ENCODE results near the gene LAGE3.

The LAGE3 gene

GRCh38 chrX:154446430-154446829 is 32.7 kb downstream of the LAGE3 start:
- Histone ChIP-seq H3K27me3 (ENCODE audit: insufficient read depth, poor library complexity, severe bottlenecking) (no peaks in the 10 kb centered on the region), H3K4me3 (replicated peaks; ENCODE audit: insufficient read depth, low read length) (no peak overlapping the region), H3K27ac (replicated peaks) (no peak overlapping the region)
- no peak for DNase-seq (ENCODE audit: low read depth in 1 of 2, low spot score in 1 of 2)
- TF ChIP-seq, protein P1, sequence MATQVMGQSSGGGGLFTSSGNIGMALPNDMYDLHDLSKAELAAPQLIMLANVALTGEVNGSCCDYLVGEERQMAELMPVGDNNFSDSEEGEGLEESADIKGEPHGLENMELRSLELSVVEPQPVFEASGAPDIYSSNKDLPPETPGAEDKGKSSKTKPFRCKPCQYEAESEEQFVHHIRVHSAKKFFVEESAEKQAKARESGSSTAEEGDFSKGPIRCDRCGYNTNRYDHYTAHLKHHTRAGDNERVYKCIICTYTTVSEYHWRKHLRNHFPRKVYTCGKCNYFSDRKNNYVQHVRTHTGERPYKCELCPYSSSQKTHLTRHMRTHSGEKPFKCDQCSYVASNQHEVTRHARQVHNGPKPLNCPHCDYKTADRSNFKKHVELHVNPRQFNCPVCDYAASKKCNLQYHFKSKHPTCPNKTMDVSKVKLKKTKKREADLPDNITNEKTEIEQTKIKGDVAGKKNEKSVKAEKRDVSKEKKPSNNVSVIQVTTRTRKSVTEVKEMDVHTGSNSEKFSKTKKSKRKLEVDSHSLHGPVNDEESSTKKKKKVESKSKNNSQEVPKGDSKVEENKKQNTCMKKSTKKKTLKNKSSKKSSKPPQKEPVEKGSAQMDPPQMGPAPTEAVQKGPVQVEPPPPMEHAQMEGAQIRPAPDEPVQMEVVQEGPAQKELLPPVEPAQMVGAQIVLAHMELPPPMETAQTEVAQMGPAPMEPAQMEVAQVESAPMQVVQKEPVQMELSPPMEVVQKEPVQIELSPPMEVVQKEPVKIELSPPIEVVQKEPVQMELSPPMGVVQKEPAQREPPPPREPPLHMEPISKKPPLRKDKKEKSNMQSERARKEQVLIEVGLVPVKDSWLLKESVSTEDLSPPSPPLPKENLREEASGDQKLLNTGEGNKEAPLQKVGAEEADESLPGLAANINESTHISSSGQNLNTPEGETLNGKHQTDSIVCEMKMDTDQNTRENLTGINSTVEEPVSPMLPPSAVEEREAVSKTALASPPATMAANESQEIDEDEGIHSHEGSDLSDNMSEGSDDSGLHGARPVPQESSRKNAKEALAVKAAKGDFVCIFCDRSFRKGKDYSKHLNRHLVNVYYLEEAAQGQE (IDR thresholded peaks at IDR 0.05; ENCODE audit: insufficient replicate concordance, low read depth), result no peak
- no peak for TF ChIP-seq SPI1 (IDR thresholded peaks at IDR 0.05; ENCODE audit: borderline replicate concordance, low read depth)
- TF ChIP-seq POLR2AphosphoS5 (IDR thresholded peaks at IDR 0.05; ENCODE audit: low read depth), result no peak
- TF ChIP-seq, protein P2, sequence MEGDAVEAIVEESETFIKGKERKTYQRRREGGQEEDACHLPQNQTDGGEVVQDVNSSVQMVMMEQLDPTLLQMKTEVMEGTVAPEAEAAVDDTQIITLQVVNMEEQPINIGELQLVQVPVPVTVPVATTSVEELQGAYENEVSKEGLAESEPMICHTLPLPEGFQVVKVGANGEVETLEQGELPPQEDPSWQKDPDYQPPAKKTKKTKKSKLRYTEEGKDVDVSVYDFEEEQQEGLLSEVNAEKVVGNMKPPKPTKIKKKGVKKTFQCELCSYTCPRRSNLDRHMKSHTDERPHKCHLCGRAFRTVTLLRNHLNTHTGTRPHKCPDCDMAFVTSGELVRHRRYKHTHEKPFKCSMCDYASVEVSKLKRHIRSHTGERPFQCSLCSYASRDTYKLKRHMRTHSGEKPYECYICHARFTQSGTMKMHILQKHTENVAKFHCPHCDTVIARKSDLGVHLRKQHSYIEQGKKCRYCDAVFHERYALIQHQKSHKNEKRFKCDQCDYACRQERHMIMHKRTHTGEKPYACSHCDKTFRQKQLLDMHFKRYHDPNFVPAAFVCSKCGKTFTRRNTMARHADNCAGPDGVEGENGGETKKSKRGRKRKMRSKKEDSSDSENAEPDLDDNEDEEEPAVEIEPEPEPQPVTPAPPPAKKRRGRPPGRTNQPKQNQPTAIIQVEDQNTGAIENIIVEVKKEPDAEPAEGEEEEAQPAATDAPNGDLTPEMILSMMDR (IDR thresholded peaks at IDR 0.05; ENCODE audit: insufficient read depth, low read length), result no peak

DNA sequence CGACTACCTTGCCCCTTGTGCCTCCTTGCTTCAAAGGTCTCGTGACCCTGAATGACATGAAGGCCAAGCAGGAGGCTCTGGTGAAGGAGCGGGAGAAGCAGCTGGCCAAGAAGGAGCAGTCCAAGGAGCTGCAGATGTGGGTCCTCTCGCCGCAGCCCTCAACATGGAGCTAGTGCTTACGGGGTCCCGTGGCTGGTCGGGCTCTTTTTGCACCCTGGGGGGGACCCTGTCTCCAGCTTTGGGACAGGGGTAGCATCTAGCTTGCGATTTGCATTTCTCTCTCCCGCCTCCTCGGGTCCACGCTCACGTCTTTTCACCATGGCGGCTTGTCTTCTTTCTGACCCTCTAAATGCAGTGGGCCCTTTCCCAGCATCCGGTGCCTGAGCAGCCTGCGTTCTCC is 33.3 kb downstream of the LAGE3 start:
- no peak for DNase-seq (ENCODE audit: low read depth in 1 of 2, low spot score in 1 of 2)
- Histone ChIP-seq H3K27ac (replicated peaks) (no peak overlapping the region), H3K4me3 (replicated peaks; ENCODE audit: insufficient read depth, low read length) (no peak overlapping the region), H3K27me3 (ENCODE audit: insufficient read depth, poor library complexity, severe bottlenecking) (no peaks in the 10 kb centered on the region)
- no peak for TF ChIP-seq GABPA (IDR thresholded peaks at IDR 0.05; ENCODE audit: low read depth)
- TF ChIP-seq, protein P1 (IDR thresholded peaks at IDR 0.05; ENCODE audit: insufficient replicate concordance, low read depth), result no peak
- TF ChIP-seq, protein P2 (IDR thresholded peaks at IDR 0.05; ENCODE audit: insufficient read depth, low read length), result no peak
- no peak for TF ChIP-seq SPI1 (IDR thresholded peaks at IDR 0.05; ENCODE audit: borderline replicate concordance, low read depth)
- no peak for TF ChIP-seq POLR2AphosphoS5 (IDR thresholded peaks at IDR 0.05; ENCODE audit: low read depth)

- peak overlapping the region; percentile 46 for H3K4me3 ChIP-seq (replicated peaks; ENCODE audit: insufficient read depth, low read length)
- H3K27ac ChIP-seq (replicated peaks), result no peak overlapping the region
- no peak for DNase-seq (ENCODE audit: low read depth in 1 of 2, low spot score in 1 of 2)
- TF ChIP-seq, protein P2 (IDR thresholded peaks at IDR 0.05; ENCODE audit: insufficient read depth, low read length), result no peak
- H3K27me3 ChIP-seq (ENCODE audit: insufficient read depth, poor library complexity, severe bottlenecking), result no peaks in the 10 kb centered on the region
These were observed 34.3 kb downstream of the LAGE3 start for GRCh38 chrX:154444755-154445246.

DNA sequence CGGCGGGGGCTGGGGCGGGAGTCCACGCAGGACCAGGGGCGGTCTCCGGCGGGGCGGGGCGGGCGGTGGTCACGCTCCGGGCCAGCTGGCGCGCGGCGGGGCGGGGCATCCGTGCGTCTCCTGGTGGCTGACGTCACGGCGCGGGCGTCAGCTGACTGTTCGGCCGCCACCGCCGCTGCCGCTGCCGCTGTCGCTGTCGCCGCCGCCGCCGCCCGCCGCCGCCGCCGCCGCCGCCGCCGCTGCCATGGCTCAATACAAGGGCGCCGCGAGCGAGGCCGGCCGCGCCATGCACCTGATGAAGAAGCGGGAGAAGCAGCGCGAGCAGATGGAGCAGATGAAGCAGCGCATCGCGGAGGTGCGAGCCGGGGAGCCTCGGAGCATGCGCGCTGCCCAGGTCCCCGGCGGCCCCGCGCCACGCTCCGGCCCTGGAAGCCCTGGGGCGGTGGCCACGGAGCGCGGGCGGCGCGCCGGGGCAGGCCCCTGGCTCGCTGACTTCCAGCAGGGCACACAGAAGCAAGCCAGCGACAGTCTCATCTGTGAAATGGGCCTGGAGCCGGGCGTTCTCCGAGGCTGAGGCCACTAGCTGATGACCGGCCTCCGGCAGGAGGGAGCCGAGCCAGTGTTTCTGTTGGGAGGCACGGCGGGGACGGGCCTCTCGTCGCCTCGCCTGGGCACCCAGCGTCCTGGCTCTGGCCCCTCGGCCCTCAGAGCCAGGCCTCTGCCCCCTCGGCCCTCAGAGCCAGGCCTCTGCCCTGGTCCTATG is 34.9 kb downstream of the LAGE3 start, which contains the start of gene FAM50A:
Gene FAM50A, plus strand, starts transcription at position 150 of the 763 bp plus-strand sequence. Its CDS starts 95 bp downstream, at position 245.
- no peak for TF ChIP-seq GABPA (IDR thresholded peaks at IDR 0.05; ENCODE audit: low read depth)
- TF ChIP-seq, protein P1 (IDR thresholded peaks at IDR 0.05; ENCODE audit: insufficient replicate concordance, low read depth), result no peak
- no peak for TF ChIP-seq POLR2AphosphoS5 (IDR thresholded peaks at IDR 0.05; ENCODE audit: low read depth)
- DNase-seq (ENCODE audit: low read depth in 1 of 2, low spot score in 1 of 2), result peak in 1 of 2 experiments; percentile 42
- Histone ChIP-seq H3K27me3 (ENCODE audit: insufficient read depth, poor library complexity, severe bottlenecking) (no peaks in the 10 kb centered on the region), H3K27ac (replicated peaks) (no peak within 1 kb of the TSS), H3K4me3 (replicated peaks; ENCODE audit: insufficient read depth, low read length) (peak within 1 kb of the TSS; percentile 46)

Measured in HL-60 (cell line).